Measurements from ENCODE around the gene EIF4G3. TPM values are rescaled to one million over a fixed set of nuclear protein-coding genes. Genes with fewer than 3 reads are reported as not detected.
A peak's percentile ranks its signal among the peaks of the same experiment; 100 is the strongest.

EIF4G3 gene
- total and polyA plus RNA-seq, 10 of the 15 experiments (the other 5 are each of a cell fraction or from before 2014, with no cell fraction given): 7.4 to 45.1 (median 29.1) TPM

DNA sequence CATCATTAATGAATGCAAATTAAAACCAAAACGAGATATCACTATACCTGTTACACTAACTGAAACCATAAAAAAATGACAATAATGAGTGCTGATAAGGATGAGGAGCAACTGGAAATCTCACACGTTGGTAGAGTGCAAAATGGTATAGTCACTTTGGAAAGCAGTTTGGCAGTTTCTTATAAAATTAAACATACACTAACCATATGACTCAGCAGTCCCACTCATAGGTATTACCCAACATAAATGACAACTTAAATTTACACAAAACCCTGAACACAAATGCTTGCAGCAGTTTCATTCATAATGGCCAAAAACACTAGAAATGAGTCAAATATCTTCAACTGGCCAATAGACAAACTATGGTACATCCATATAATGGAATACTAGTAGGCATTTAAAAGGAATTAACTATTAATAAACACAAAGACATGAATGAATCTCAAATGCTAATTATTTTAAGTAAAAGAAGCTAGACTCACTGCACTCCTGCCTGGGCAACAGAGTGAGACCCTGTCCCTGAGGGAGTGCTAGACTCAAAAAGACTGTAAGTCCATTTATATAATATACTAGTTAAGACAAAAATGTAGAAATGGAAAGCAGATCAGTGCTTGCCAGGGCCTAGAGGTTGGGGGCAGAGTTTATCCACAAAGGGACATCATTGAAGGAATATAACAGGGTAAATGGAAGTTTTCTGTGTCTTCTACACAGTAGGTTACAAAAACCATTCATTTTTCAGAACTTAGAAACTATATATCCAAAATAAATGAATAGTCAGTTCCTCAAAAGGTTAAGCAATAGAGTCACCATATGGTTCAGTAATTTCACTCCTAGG lies 77.4 kb downstream of the EIF4G3 start:
- ChIA-PET SMC1A (ENCODE audit: uncharacterized antibody, unreplicated experiment) (no interaction called here), POLR2A (no interaction called here), CTCF (interaction anchor here (0.7 kb wide), 1 partner anchor 106 kb away, joined by 3 read pairs; no protein-coding TSS in a partner anchor), RAD21 (ENCODE audit: unreplicated experiment) (no interaction called here)
- DNase-seq (ENCODE audit: low read depth, low spot score) (no peak), FAIRE-seq (no peak), ATAC-seq (peak; percentile 52)
- 20% methylated on average over 2 of the region's 2 CpGs for WGBS (ENCODE audit: insufficient coverage, insufficient replicate concordance, low lambda C conversion rate, missing lambda C conversion rate)
- Histone ChIP-seq H3K79me2 (ENCODE audit: control insufficient read depth, insufficient read depth, low read length) (no peaks in the 10 kb centered on the region; the same call in 1 of the 2 replicates), H3K4me2 (ENCODE audit: control insufficient read depth, insufficient read depth) (no peak overlapping the region), H3K9ac (ENCODE audit: control insufficient read depth, insufficient read depth, low read length) (no peak overlapping the region), H3K27me3 (replicated peaks in 1 of 2; ENCODE audit: control insufficient read depth in 2 of 2, insufficient read depth in 2 of 2, low read length in 1 of 2) (no peaks in the 10 kb centered on the region), H3K4me1 (ENCODE audit: control insufficient read depth, insufficient read depth, low read length) (peaks cover 3% of the 10 kb centered on the region; the same call in 1 of the 2 replicates), H3K27ac (ENCODE audit: control insufficient read depth, insufficient read depth) (no peak overlapping the region), H3K9me3 (replicated peaks; ENCODE audit: control insufficient read depth, insufficient read depth, low read length) (no peaks in the 10 kb centered on the region; the same call in 1 of the 3 replicates), H3K36me3 (ENCODE audit: control insufficient read depth in 2 of 2, insufficient read depth in 2 of 2, low read length in 1 of 2) (peaks cover 0 to 5% of the 10 kb centered on the region in 2 experiments; a peak in 2 of 4 replicates), H4K20me1 (ENCODE audit: control insufficient read depth, insufficient read depth) (no peaks in the 10 kb centered on the region), H2AFZ (ENCODE audit: control insufficient read depth, low read depth, low read length) (no peak overlapping the region), H3K4me3 (no peak overlapping the region)
- in situ Hi-C loops (cut with MboI): no loop called here
- intact Hi-C loops (cut with micrococcal nuclease; ENCODE audit: unreplicated experiment): no loop called here
- no TSS peak for BruUV-seq (replicated peaks)
- TF ChIP-seq JUNB (IDR thresholded peaks at IDR 0.05) (peak; percentile 75), CBX5 (IDR thresholded peaks at IDR 0.05; ENCODE audit: low read depth) (no peak), TAF1 (IDR thresholded peaks at IDR 0.05; ENCODE audit: borderline replicate concordance, low read depth, low read length) (no peak), MTA2 (IDR thresholded peaks at IDR 0.05; ENCODE audit: low read depth) (peak; percentile 59; the same call in 1 of the 2 replicates), NBN (IDR thresholded peaks at IDR 0.05) (no peak), HDAC2 (IDR thresholded peaks at IDR 0.05) (no peak)
- TF ChIP-seq, protein P1, sequence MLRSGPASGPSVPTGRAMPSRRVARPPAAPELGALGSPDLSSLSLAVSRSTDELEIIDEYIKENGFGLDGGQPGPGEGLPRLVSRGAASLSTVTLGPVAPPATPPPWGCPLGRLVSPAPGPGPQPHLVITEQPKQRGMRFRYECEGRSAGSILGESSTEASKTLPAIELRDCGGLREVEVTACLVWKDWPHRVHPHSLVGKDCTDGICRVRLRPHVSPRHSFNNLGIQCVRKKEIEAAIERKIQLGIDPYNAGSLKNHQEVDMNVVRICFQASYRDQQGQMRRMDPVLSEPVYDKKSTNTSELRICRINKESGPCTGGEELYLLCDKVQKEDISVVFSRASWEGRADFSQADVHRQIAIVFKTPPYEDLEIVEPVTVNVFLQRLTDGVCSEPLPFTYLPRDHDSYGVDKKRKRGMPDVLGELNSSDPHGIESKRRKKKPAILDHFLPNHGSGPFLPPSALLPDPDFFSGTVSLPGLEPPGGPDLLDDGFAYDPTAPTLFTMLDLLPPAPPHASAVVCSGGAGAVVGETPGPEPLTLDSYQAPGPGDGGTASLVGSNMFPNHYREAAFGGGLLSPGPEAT (IDR thresholded peaks at IDR 0.05; ENCODE audit: low read depth): no peak
- TF ChIP-seq, protein P2, sequence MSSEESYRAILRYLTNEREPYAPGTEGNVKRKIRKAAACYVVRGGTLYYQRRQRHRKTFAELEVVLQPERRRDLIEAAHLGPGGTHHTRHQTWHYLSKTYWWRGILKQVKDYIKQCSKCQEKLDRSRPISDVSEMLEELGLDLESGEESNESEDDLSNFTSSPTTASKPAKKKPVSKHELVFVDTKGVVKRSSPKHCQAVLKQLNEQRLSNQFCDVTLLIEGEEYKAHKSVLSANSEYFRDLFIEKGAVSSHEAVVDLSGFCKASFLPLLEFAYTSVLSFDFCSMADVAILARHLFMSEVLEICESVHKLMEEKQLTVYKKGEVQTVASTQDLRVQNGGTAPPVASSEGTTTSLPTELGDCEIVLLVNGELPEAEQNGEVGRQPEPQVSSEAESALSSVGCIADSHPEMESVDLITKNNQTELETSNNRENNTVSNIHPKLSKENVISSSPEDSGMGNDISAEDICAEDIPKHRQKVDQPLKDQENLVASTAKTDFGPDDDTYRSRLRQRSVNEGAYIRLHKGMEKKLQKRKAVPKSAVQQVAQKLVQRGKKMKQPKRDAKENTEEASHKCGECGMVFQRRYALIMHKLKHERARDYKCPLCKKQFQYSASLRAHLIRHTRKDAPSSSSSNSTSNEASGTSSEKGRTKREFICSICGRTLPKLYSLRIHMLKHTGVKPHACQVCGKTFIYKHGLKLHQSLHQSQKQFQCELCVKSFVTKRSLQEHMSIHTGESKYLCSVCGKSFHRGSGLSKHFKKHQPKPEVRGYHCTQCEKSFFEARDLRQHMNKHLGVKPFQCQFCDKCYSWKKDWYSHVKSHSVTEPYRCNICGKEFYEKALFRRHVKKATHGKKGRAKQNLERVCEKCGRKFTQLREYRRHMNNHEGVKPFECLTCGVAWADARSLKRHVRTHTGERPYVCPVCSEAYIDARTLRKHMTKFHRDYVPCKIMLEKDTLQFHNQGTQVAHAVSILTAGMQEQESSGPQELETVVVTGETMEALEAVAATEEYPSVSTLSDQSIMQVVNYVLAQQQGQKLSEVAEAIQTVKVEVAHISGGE (CRISPR knock-in tag; IDR thresholded peaks at IDR 0.05): no peak

Measured in GM12878 (cell line).